Neuronal stem cell (in vitro differentiated cells): ENCODE results near the gene PFKL.

Experiments
- DNase-seq: peaks from one replicate; pipeline ENCODE4 v3.0.0-alpha.2; 2013; ENCODE audit warnings: low spot score
- H2AFZ ChIP-seq: one replicate; pipeline ENCODE4 v1.6.1; 2013; ENCODE audit warnings: mild to moderate bottlenecking, low read length, inconsistent platforms
- H2AK5ac ChIP-seq: 2 replicates; pipeline ENCODE4 v1.6.1; 2013; ENCODE audit warnings: low read depth, mild to moderate bottlenecking, inconsistent platforms, low read length, moderate library complexity, mixed read lengths
- H2BK120ac ChIP-seq: 2 replicates; pipeline ENCODE4 v1.6.1; 2013; ENCODE audit warnings: low read depth, mild to moderate bottlenecking, inconsistent platforms, low read length, moderate library complexity, mixed read lengths
- H2BK12ac ChIP-seq: one replicate; pipeline ENCODE4 v1.6.1; 2013; ENCODE audit warnings: low read length, inconsistent platforms
- H2BK15ac ChIP-seq: 2 replicates; pipeline ENCODE4 v1.6.1; 2013; ENCODE audit warnings: mild to moderate bottlenecking, low read length, inconsistent platforms, mixed read lengths
- H2BK5ac ChIP-seq: one replicate; pipeline ENCODE4 v1.6.1; 2013; ENCODE audit warnings: inconsistent platforms, mild to moderate bottlenecking, low read length, moderate library complexity
- H3K14ac ChIP-seq: one replicate; pipeline ENCODE4 v1.6.1; 2013; ENCODE audit warnings: low read length, inconsistent platforms
- H3K18ac ChIP-seq: 2 replicates; pipeline ENCODE4 v1.6.1; 2013; ENCODE audit warnings: low read length, inconsistent platforms
- H3K23ac ChIP-seq: 2 replicates; pipeline ENCODE4 v1.6.1; 2013; ENCODE audit warnings: low read depth, mild to moderate bottlenecking, mixed read lengths, low read length, inconsistent platforms; ENCODE audit not compliant: poor library complexity
- H3K27ac ChIP-seq: replicated peaks from 3 replicates; pipeline ENCODE4 v1.5.1; 2013; ENCODE audit warnings: low read length, inconsistent platforms
- H3K27me3 ChIP-seq, 3 experiments: 2 replicates each; pipeline ENCODE4 v1.6.1; 2013; ENCODE audit warnings: low read length in 3 of 3, mild to moderate bottlenecking in 2 of 3, inconsistent platforms in 1 of 3, low read depth in 1 of 3, mixed read lengths in 1 of 3, moderate library complexity in 1 of 3; ENCODE audit not compliant: control insufficient read depth in 3 of 3, insufficient read depth in 3 of 3
- H3K36me3 ChIP-seq, 2 donors: replicated peaks in 1 of 2; 2 replicates each; pipeline ENCODE4 v1.6.1; 2013; ENCODE audit warnings: low read length in 2 of 2; ENCODE audit not compliant: control insufficient read depth in 2 of 2, insufficient read depth in 2 of 2
- H3K4ac ChIP-seq: 2 replicates; pipeline ENCODE4 v1.6.1; 2013; ENCODE audit warnings: inconsistent platforms, mild to moderate bottlenecking, low read length, moderate library complexity
- H3K4me1 ChIP-seq, 2 donors: 1 replicate in 1 of 2; 2 replicates in 1 of 2; pipeline ENCODE4 v1.6.1; 2013; ENCODE audit warnings: low read length in 2 of 2, low read depth in 1 of 2; ENCODE audit not compliant: control insufficient read depth in 2 of 2, insufficient read depth in 1 of 2
- H3K4me2 ChIP-seq: one replicate; pipeline ENCODE4 v1.6.1; 2013; ENCODE audit warnings: mild to moderate bottlenecking, low read length, inconsistent platforms; ENCODE audit not compliant: insufficient read depth, poor library complexity, severe bottlenecking
- H3K4me3 ChIP-seq, 2 donors: 2 replicates each; pipeline ENCODE4 v1.5.1; 2013; ENCODE audit warnings: low read length in 2 of 2, mild to moderate bottlenecking in 2 of 2, inconsistent platforms in 1 of 2, moderate library complexity in 1 of 2
- H3K79me1 ChIP-seq: one replicate; pipeline ENCODE4 v1.6.1; 2013; ENCODE audit warnings: low read depth, mild to moderate bottlenecking, inconsistent platforms, low read length, moderate library complexity
- H3K9ac ChIP-seq: one replicate; pipeline ENCODE4 v1.6.1; 2013; ENCODE audit warnings: mild to moderate bottlenecking, low read depth, low read length, inconsistent platforms; ENCODE audit not compliant: poor library complexity
- H3K9me3 ChIP-seq, 2 donors: replicated peaks in 1 of 2; 2 replicates each; pipeline versions ENCODE3 to v1.6.1; 2013; ENCODE audit warnings: low read length in 2 of 2, mild to moderate bottlenecking in 2 of 2, inconsistent platforms in 1 of 2, low read depth in 1 of 2, mixed read lengths in 1 of 2, moderate library complexity in 1 of 2; ENCODE audit not compliant: control insufficient read depth in 2 of 2, insufficient read depth in 1 of 2
- H4K8ac ChIP-seq: one replicate; pipeline ENCODE4 v1.6.1; 2013; ENCODE audit warnings: low read depth, mild to moderate bottlenecking, inconsistent platforms, low read length, moderate library complexity
- H4K91ac ChIP-seq: one replicate; pipeline ENCODE4 v1.6.1; 2013; ENCODE audit warnings: low read length, low read depth, mild to moderate bottlenecking, inconsistent platforms; ENCODE audit not compliant: poor library complexity
- WGBS, 2 donors: extraction: QIAGEN DNeasy Blood & Tissue Kit; methylation state at CpG; one replicate each; pipeline ENCODE4 v1.1.7; 2013; ENCODE audit warnings: missing lambda C conversion rate in 2 of 2, mixed read lengths in 1 of 2; ENCODE audit not compliant: insufficient read length in 2 of 2, insufficient replicate concordance in 1 of 2; ENCODE audit errors: extremely low coverage in 2 of 2; 5-methylcytosine and 5-hydroxymethylcytosine counted together

PFKL gene

DNA sequence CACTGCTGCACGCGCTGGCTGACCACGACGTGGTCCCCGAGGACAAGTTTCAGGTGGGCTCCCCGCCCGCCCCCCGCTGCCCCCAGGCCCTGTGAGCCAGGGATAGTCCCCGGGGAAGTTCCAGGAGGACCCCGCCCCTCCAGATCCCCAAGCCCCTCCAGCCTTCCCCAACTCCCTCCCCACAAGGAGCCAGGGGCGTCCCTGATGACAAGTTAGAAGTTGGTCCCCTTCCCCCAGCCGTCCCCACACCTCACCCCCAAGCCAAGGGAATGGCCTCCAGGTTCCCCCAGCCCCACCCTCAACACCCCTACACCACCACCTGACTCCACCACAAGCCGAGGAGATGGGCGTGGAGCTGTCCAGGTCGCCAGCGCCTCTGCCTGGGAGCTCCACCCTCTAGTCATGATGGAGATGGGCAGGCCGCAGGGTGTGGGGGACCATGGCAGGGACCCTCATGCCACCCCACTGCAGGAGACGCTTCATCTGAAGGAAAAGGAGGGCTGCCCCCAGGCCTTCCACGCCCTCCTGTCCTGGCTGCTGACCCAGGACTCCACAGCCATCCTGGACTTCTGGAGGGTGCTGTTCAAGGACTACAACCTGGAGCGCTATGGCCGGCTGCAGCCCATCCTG, 13.7 kb upstream of the PFKL start:
- H2BK15ac ChIP-seq: peak overlapping the region; percentile 99
- peak overlapping the region; percentile 44 for H3K9ac ChIP-seq
- peak overlapping the region; percentile 73 for H2BK12ac ChIP-seq
- no peaks in the 10 kb centered on the region for H3K9me3 ChIP-seq
- H3K27me3 ChIP-seq: peaks cover 2 to 78% (median 41%) of the 10 kb centered on the region in 3 experiments
- no peaks in the 10 kb centered on the region for H3K36me3 ChIP-seq
- H2BK5ac ChIP-seq: no peak overlapping the region
- H2AFZ ChIP-seq: peak overlapping the region; percentile 73
- H3K4me3 ChIP-seq: no peak overlapping the region
- H3K4me1 ChIP-seq: peaks cover 5 to 14% of the 10 kb centered on the region in 2 donors
- H3K4me2 ChIP-seq: peak overlapping the region; percentile 73
- H3K18ac ChIP-seq: no peak overlapping the region
- H3K4ac ChIP-seq: no peak overlapping the region
- no peak overlapping the region for H4K91ac ChIP-seq
- no peaks in the 10 kb centered on the region for H3K79me1 ChIP-seq
- H4K8ac ChIP-seq: no peak overlapping the region
- H2BK120ac ChIP-seq: no peak overlapping the region
- peak overlapping the region; percentile 94 for H2AK5ac ChIP-seq
- H3K27ac ChIP-seq: no peak overlapping the region
- H3K14ac ChIP-seq: peak overlapping the region; percentile 4
- DNase-seq: no peak
- H3K23ac ChIP-seq: peak overlapping the region; percentile 95
- WGBS, 2 donors: no CpG with 5 or more reads among the region's 21 CpGs

DNA sequence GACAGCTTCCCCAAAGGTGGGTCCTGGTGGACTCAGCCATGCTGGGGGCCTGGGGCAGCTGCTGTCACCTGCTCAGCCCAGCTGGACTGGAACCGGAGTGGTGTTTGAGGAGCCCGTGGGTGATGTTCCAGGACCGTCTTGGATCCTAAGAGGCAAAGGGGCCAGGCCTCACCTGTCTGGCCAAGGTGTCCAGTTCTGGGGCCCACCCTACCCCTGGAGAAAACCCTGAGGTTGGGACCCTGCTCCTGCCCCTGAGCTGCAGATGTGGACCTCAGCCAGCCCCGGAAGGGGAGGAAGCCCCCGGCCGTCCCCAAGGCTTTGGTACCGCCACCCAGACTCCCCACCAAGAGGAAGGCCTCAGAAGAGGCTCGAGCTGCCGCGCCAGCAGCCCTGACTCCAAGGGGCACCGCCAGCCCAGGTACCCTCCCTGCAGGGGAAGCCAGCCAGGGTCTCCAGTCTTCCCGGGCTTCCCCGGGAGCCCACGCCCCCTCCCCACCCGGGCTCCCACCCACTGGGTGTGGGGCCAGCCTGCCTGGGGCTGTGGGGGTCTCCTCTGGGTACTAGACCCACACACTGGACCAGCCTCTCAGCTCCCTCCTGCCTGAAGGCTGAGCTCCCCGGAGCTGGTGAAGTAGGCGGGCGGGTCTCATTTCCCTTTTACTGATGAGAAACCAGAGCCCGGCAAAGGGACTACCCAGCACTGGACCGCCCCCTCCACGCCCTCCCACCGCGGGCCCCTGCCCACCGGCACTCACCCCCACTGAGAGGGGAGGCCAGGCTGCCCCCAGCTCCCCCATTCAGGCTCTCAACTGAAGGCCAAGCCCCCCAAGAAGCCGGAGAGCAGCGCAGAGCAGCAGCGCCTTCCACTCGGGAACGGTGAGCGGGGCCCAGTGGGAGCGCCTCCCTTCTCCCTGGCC, 12.9 kb upstream of the PFKL start:
- H2AK5ac ChIP-seq: peak overlapping the region; percentile 94
- peak overlapping the region; percentile 89 for H3K18ac ChIP-seq
- H3K4ac ChIP-seq: no peak overlapping the region
- H3K4me3 ChIP-seq: no peak overlapping the region
- H2BK12ac ChIP-seq: peak overlapping the region; percentile 22
- H3K4me2 ChIP-seq: no peak overlapping the region
- peak overlapping the region; percentile 43 for H3K23ac ChIP-seq
- peaks cover 2 to 77% (median 36%) of the 10 kb centered on the region in 3 experiments for H3K27me3 ChIP-seq
- no peak overlapping the region for H2BK5ac ChIP-seq
- H3K14ac ChIP-seq: peak overlapping the region; percentile 38
- no peaks in the 10 kb centered on the region for H3K36me3 ChIP-seq
- no peak overlapping the region for H3K9ac ChIP-seq
- H3K79me1 ChIP-seq: no peaks in the 10 kb centered on the region
- H2AFZ ChIP-seq: no peak overlapping the region
- no peak for DNase-seq
- H3K4me1 ChIP-seq: peaks cover 5 to 14% of the 10 kb centered on the region in 2 donors
- peak overlapping the region; percentile 17 for H4K8ac ChIP-seq
- peak overlapping the region; percentile 91 for H2BK15ac ChIP-seq
- H3K9me3 ChIP-seq: no peaks in the 10 kb centered on the region
- no peak overlapping the region for H3K27ac ChIP-seq
- H4K91ac ChIP-seq: no peak overlapping the region
- WGBS, 2 donors: no CpG with 5 or more reads among the region's 31 CpGs
- H2BK120ac ChIP-seq: no peak overlapping the region

DNA sequence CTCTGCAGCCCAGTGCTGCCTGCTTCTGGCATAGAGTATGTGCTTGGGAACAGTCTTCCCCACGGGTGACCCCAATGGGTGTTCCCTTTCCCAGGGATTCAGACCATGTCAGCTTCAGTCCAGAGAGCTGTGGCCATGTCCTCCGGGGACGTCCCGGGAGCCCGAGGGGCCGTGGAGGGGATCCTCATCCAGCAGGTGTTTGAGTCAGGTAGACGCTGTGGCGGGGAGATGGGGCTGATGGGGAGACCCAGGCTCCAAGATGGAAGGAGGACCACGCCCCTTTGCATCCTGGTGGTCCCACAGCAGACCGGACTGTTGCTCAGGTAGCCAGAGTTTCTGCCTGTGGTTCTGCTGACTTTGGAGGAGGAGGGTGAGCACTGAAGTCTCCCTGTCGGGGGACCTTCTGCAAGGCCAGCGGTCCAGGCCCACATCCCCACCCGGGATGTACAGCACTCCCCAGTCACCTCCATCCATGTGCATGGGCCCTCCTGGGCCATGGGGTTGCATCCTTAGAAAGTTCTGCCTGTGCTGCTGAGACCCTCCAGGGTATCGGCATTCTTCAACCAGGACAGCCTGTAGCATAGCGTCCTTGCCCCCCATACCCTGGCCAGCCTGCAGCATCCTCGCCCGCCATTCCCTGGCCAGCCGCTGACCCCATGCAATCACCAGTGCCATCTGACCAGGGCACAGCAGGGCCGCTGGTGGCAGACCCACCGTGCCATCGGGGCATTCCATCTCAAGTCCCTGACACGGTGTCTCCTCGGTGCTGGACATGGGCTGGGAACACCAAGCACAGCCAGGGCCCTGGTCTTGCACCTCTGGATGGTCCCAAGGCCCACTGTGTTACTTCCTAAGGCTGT, 11.4 kb upstream of the PFKL start:
- Histone ChIP-seq H3K27me3 (peaks cover 2 to 65% (median 34%) of the 10 kb centered on the region in 3 experiments), H2BK12ac (peak overlapping the region; percentile 16), H2BK5ac (peak overlapping the region; percentile 60), H3K9ac (no peak overlapping the region), H4K91ac (no peak overlapping the region), H3K36me3 (no peaks in the 10 kb centered on the region), H2AFZ (no peak overlapping the region), H3K27ac (no peak overlapping the region), H4K8ac (no peak overlapping the region), H2AK5ac (peak overlapping the region; percentile 94), H3K4me1 (peaks cover 4 to 14% of the 10 kb centered on the region in 2 donors), H3K18ac (peak overlapping the region; percentile 70), H2BK120ac (no peak overlapping the region), H3K4me3 (no peak overlapping the region), H3K14ac (peak overlapping the region; percentile 38), H3K79me1 (no peaks in the 10 kb centered on the region), H3K23ac (peak overlapping the region; percentile 86), H2BK15ac (peak overlapping the region; percentile 65), H3K4ac (peak overlapping the region; percentile 1), H3K9me3 (no peaks in the 10 kb centered on the region), H3K4me2 (no peak overlapping the region)
- WGBS, 2 donors: no CpG with 5 or more reads among the region's 23 CpGs
- DNase-seq: no peak
